IMR-90 (cell line): Measurements from ENCODE around the gene DLG5. TPM values are rescaled to one million over a fixed set of nuclear protein-coding genes. Genes with fewer than 3 reads are reported as not detected.

Source experiments
- ATAC-seq: fragments of 200-7000 bp; cut with Tn5 transposase; 2 replicates; pipeline ENCODE4 v1.9.1; 2020; ENCODE audit warnings: low read depth, mild to moderate bottlenecking, moderate library complexity
- BruUV-seq: library from RNA; stranded (reverse); fragments of 400-500 nt; replicated peaks from 2 replicates; lab custom pipeline; 2021; lab: Mats Ljungman, UMichigan
- CTCF ChIA-PET: fragments of 300-600 bp; formaldehyde crosslinking; extraction: SDS; loops from one replicate; lab custom pipeline; 2021; ENCODE audit warnings: antibody characterized with exemption; lab: Yijun Ruan, JAX
- POLR2A ChIA-PET: fragments of 300-600 bp; sonication (Branson Sonifier 250); formaldehyde crosslinking; loops from one replicate; lab custom pipeline; 2022; ENCODE audit warnings: antibody characterized with exemption; ENCODE audit not compliant: unreplicated experiment; lab: Charles Lee
- DNase-seq: peaks from one replicate; pipeline ENCODE4 v3.0.0; 2013
- H2AFZ ChIP-seq: replicated peaks from 2 replicates; pipeline ENCODE3; 2013; ENCODE audit warnings: low read length, mild to moderate bottlenecking; ENCODE audit not compliant: poor library complexity
- H2AK5ac ChIP-seq: 2 replicates; pipeline ENCODE4 v1.6.1; 2013; ENCODE audit warnings: low read depth, low read length, inconsistent platforms
- H2AK9ac ChIP-seq: replicated peaks from 2 replicates; pipeline ENCODE3; 2013; ENCODE audit warnings: mild to moderate bottlenecking, low read depth, low read length, moderate library complexity; ENCODE audit not compliant: poor library complexity
- H2BK120ac ChIP-seq: 2 replicates; pipeline ENCODE4 v1.6.1; 2013; ENCODE audit warnings: low read depth, low read length, inconsistent platforms
- H2BK15ac ChIP-seq: 3 replicates; pipeline ENCODE4 v1.6.1; 2013; ENCODE audit warnings: low read depth, low read length, inconsistent platforms
- H2BK20ac ChIP-seq: 2 replicates; pipeline ENCODE4 v1.6.1; 2013; ENCODE audit warnings: low read depth, mild to moderate bottlenecking, inconsistent platforms, low read length, moderate library complexity
- H2BK5ac ChIP-seq: 2 replicates; pipeline ENCODE4 v1.6.1; 2013; ENCODE audit warnings: mild to moderate bottlenecking, low read depth, low read length, inconsistent platforms; ENCODE audit not compliant: poor library complexity, severe bottlenecking
- H3K14ac ChIP-seq: replicated peaks from 2 replicates; pipeline ENCODE4 v1.6.1; 2013; ENCODE audit warnings: low read depth, low read length, inconsistent platforms
- H3K18ac ChIP-seq: 2 replicates; pipeline ENCODE4 v1.6.1; 2013; ENCODE audit warnings: low read depth, low read length, control low read depth
- H3K23ac ChIP-seq: 2 replicates; pipeline ENCODE4 v1.6.1; 2013; ENCODE audit warnings: low read depth, low read length, inconsistent platforms
- H3K27ac ChIP-seq: 2 replicates; pipeline ENCODE4 v1.5.1; 2013; ENCODE audit warnings: mild to moderate bottlenecking, control low read depth, low read length; ENCODE audit not compliant: insufficient read depth
- H3K27me3 ChIP-seq: 2 replicates; pipeline ENCODE4 v1.6.1; 2013; ENCODE audit warnings: low read length; ENCODE audit not compliant: control insufficient read depth, insufficient read depth
- H3K36me3 ChIP-seq: 2 replicates; pipeline ENCODE4 v1.6.1; 2013; ENCODE audit warnings: low read length, mixed read lengths; ENCODE audit not compliant: control insufficient read depth, insufficient read depth
- H3K4ac ChIP-seq: 2 replicates; pipeline ENCODE4 v1.6.1; 2013; ENCODE audit warnings: low read depth, low read length, inconsistent platforms
- H3K4me1 ChIP-seq: 2 replicates; pipeline ENCODE4 v1.6.1; 2013; ENCODE audit warnings: low read length, mixed read lengths; ENCODE audit not compliant: control insufficient read depth, insufficient read depth
- H3K4me2 ChIP-seq: 2 replicates; pipeline ENCODE4 v1.6.1; 2013; ENCODE audit warnings: low read depth, mild to moderate bottlenecking, control low read depth, low read length, moderate library complexity
- H3K4me3 ChIP-seq: 2 replicates; pipeline ENCODE4 v1.5.1; 2013; ENCODE audit warnings: low read depth, mild to moderate bottlenecking, control low read depth, low read length, moderate library complexity; ENCODE audit not compliant: insufficient read depth
- H3K56ac ChIP-seq: 2 replicates; pipeline ENCODE4 v1.6.1; 2013; ENCODE audit warnings: low read length, inconsistent platforms; ENCODE audit not compliant: insufficient read depth; ENCODE audit errors: extremely low read depth
- H3K79me1 ChIP-seq, 2 experiments: 2 replicates each; pipeline ENCODE4 v1.6.1; 2013; ENCODE audit warnings: low read length in 2 of 2, inconsistent platforms in 1 of 2, low read depth in 1 of 2
- H3K9ac ChIP-seq: 2 replicates; pipeline ENCODE4 v1.6.1; 2013; ENCODE audit warnings: low read depth, low read length, control low read depth
- H3K9me1 ChIP-seq: 2 replicates; pipeline ENCODE4 v1.6.1; 2013; ENCODE audit warnings: low read length, inconsistent platforms; ENCODE audit not compliant: insufficient read depth
- H3K9me3 ChIP-seq: 2 replicates; pipeline ENCODE4 v1.6.1; 2013; ENCODE audit warnings: low read length; ENCODE audit not compliant: control insufficient read depth, insufficient read depth
- H4K20me1 ChIP-seq: 2 replicates; pipeline ENCODE4 v1.6.1; 2013; ENCODE audit warnings: low read length, inconsistent platforms; ENCODE audit not compliant: insufficient read depth
- H4K5ac ChIP-seq: 2 replicates; pipeline ENCODE4 v1.6.1; 2013; ENCODE audit warnings: mild to moderate bottlenecking, low read depth, low read length, control low read depth
- H4K8ac ChIP-seq, 2 experiments: 2 replicates each; pipeline ENCODE4 v1.6.1; 2013; ENCODE audit warnings: low read depth in 2 of 2, low read length in 2 of 2, control low read depth in 1 of 2, inconsistent platforms in 1 of 2
- H4K91ac ChIP-seq: 2 replicates; pipeline ENCODE4 v1.6.1; 2013; ENCODE audit warnings: low read depth, low read length, inconsistent platforms; ENCODE audit not compliant: insufficient read depth
- BHLHE40 ChIP-seq: fragments of 150-350 bp; IDR thresholded peaks from 2 replicates; pipeline ENCODE4 v1.6.1; 2016; ENCODE audit warnings: mild to moderate bottlenecking, low read depth, low read length
- CEBPB ChIP-seq: IDR thresholded peaks from 2 replicates; pipeline ENCODE4 v1.6.1; 2012; ENCODE audit warnings: low read depth, low read length, improper control_type of control experiment
- CHD1 ChIP-seq: IDR thresholded peaks from 2 replicates; pipeline ENCODE4 v1.6.1; 2012; ENCODE audit warnings: low read depth, low read length, improper control_type of control experiment
- FOS ChIP-seq: fragments of 150-350 bp; IDR thresholded peaks from 2 replicates; pipeline ENCODE4 v1.6.1; 2016; ENCODE audit warnings: low read depth, low read length
- MAFK ChIP-seq: IDR thresholded peaks from 2 replicates; pipeline ENCODE4 v1.6.1; 2012; ENCODE audit warnings: low read depth, low read length, improper control_type of control experiment
- MAZ ChIP-seq: IDR thresholded peaks from 2 replicates; pipeline ENCODE4 v1.6.1; 2012; ENCODE audit warnings: low read depth, mild to moderate bottlenecking, low read length, improper control_type of control experiment, moderate library complexity, borderline replicate concordance
- MXI1 ChIP-seq: IDR thresholded peaks from 2 replicates; pipeline ENCODE4 v1.6.1; 2012; ENCODE audit warnings: low read depth, mild to moderate bottlenecking, low read length, moderate library complexity, borderline replicate concordance
- NFE2L2 ChIP-seq: fragments of 150-350 bp; IDR thresholded peaks from 2 replicates; pipeline ENCODE4 v1.6.1; 2016; ENCODE audit warnings: low read depth, mild to moderate bottlenecking, low read length
- POLR2A ChIP-seq: IDR thresholded peaks from 2 replicates; pipeline ENCODE4 v1.6.1; 2012; ENCODE audit warnings: mild to moderate bottlenecking, low read depth, low read length
- RAD21 ChIP-seq: IDR thresholded peaks from 2 replicates; pipeline ENCODE4 v1.6.1; 2012; ENCODE audit warnings: low read length, improper control_type of control experiment
- RCOR1 ChIP-seq: IDR thresholded peaks from 2 replicates; pipeline ENCODE4 v1.6.1; 2012; ENCODE audit warnings: mild to moderate bottlenecking, low read length, improper control_type of control experiment; ENCODE audit not compliant: insufficient replicate concordance
- RFX5 ChIP-seq: IDR thresholded peaks from 2 replicates; pipeline ENCODE4 v1.8.0; 2012; ENCODE audit warnings: low read depth, mild to moderate bottlenecking, low read length, moderate library complexity
- WGBS, 2 experiments: methylation state at CpG; one replicate each; pipeline versions ENCODE4 v1.1.5 to v1.1.7; 2013; ENCODE audit warnings: missing lambda C conversion rate in 2 of 2; ENCODE audit not compliant: insufficient read length in 1 of 2; ENCODE audit errors: extremely low coverage in 2 of 2; 5-methylcytosine and 5-hydroxymethylcytosine counted together
- dilution Hi-C: fragments of 300-500 bp; cut with HindIII; formaldehyde crosslinking; loops from one replicate; pipeline ENCODE4 v1.14.3; 2018; ENCODE audit warnings: low sequenced_read_pairs; ENCODE audit not compliant: unreplicated experiment
- in situ Hi-C: fragments of 300-500 bp; cut with MboI; formaldehyde crosslinking; loops from 3 replicates; pipeline ENCODE4 v1.14.3; 2019; ENCODE audit warnings: low sequenced_read_pairs, inconsistent platforms, mixed read lengths
- intact Hi-C: fragments of 100-400 bp; cut with micrococcal nuclease; formaldehyde crosslinking; loops from 2 replicates; pipeline ENCODE4 v1.10.0; 2022
- polyA plus RNA-seq, 3 experiments: library from polyadenylated mRNA; depleted of rRNA; stranded (reverse); fragments of >200 nt; gene quantifications; 2 replicates each; pipeline ENCODE4 v1.2.3, GENCODE V29; 2012; ENCODE audit warnings: low replicate concordance in 1 of 3
- total RNA-seq: library from RNA; depleted of rRNA; stranded (reverse); fragments of >200 nt; gene quantifications from 2 replicates; pipeline ENCODE4 v1.2.3, GENCODE V29; 2012
- TF ChIP-seq, protein P1 (sequence below): conservative IDR thresholded peaks from 2 replicates; pipeline ENCODE4 v1.5.1; 2012; ENCODE audit warnings: mild to moderate bottlenecking, low read depth, low read length, improper control_type of control experiment
- TF ChIP-seq, protein P2 (sequence below): fragments of 150-350 bp; IDR thresholded peaks from 2 replicates; pipeline ENCODE4 v1.6.1; 2016; ENCODE audit warnings: low read depth, mild to moderate bottlenecking, low read length, moderate library complexity, borderline replicate concordance
- TF ChIP-seq, protein P3 (sequence below): fragments of 150-350 bp; IDR thresholded peaks from 2 replicates; pipeline ENCODE4 v1.6.1; 2017; ENCODE audit warnings: mild to moderate bottlenecking, antibody characterized with exemption, low read length, low read depth

The DLG5 gene
- total and polyA plus RNA-seq, 2 of the 4 experiments (the other 2 are of a cell fraction), result 12.7 to 28.7 TPM

DNA sequence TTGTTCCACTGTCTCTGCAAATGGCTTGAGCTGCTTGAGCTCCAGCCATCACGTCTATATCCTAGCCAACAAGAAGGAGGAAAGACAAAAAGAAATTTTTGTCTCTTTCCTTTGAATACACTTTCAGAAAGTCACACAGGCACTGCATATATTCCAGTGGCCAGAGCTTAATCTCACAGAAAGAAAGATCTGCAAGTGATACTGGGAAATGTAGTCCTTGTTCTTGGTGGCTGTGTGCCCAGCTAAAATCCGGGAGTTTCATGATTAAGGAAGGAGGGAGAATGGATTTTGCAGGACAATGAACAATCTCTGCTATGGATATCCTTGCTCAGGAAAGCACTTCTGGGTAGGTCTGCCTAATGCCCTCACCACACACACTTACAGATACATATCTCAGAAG is 19.5 kb upstream of the DLG5 start:
- ATAC-seq, result no peak
- Histone ChIP-seq H3K18ac (no peak overlapping the region), H3K36me3 (no peaks in the 10 kb centered on the region), H2BK15ac (no peak overlapping the region; the same call in 2 of the 3 replicates), H4K91ac (no peak overlapping the region), H4K20me1 (peaks cover 2% of the 10 kb centered on the region; the same call in 1 of the 2 replicates), H3K4me2 (no peak overlapping the region), H3K9me1 (peaks cover 11% of the 10 kb centered on the region; the same call in 1 of the 2 replicates), H2AK5ac (0 out of 2 replicates have a peak overlapping the region, but pooled peaks have one; percentile 43), H4K5ac (no peak overlapping the region), H3K4me1 (peaks cover 14% of the 10 kb centered on the region), H3K23ac (no peak overlapping the region), H2BK5ac (no peak overlapping the region), H3K14ac (no peak overlapping the region), H3K9me3 (peaks cover 2% of the 10 kb centered on the region; the same call in 1 of the 2 replicates), H3K4me3 (no peak overlapping the region), H2BK20ac (no peak overlapping the region), H3K27ac (no peak overlapping the region), H4K8ac (peak overlapping the region in 1 of 2 experiments; percentile 50; a peak in 1 of 4 replicates), H3K79me1 (no peaks in the 10 kb centered on the region), H3K9ac (no peak overlapping the region), H2AK9ac (no peak overlapping the region), H2AFZ (no peak overlapping the region), H3K27me3 (no peaks in the 10 kb centered on the region), H2BK120ac (peak overlapping the region; percentile 3; the same call in 1 of the 2 replicates), H3K4ac (no peak overlapping the region), H3K56ac (no peak overlapping the region)
- no TSS peak for BruUV-seq
- intact Hi-C loops, result no loop called here
- ChIA-PET POLR2A (no interaction called here), CTCF (no interaction called here)
- in situ Hi-C loops, result no loop called here
- no peak for DNase-seq
- no peak for TF ChIP-seq CEBPB
- TF ChIP-seq RAD21, result no peak
- TF ChIP-seq, protein P1, sequence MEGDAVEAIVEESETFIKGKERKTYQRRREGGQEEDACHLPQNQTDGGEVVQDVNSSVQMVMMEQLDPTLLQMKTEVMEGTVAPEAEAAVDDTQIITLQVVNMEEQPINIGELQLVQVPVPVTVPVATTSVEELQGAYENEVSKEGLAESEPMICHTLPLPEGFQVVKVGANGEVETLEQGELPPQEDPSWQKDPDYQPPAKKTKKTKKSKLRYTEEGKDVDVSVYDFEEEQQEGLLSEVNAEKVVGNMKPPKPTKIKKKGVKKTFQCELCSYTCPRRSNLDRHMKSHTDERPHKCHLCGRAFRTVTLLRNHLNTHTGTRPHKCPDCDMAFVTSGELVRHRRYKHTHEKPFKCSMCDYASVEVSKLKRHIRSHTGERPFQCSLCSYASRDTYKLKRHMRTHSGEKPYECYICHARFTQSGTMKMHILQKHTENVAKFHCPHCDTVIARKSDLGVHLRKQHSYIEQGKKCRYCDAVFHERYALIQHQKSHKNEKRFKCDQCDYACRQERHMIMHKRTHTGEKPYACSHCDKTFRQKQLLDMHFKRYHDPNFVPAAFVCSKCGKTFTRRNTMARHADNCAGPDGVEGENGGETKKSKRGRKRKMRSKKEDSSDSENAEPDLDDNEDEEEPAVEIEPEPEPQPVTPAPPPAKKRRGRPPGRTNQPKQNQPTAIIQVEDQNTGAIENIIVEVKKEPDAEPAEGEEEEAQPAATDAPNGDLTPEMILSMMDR, result no peak
- no peak for TF ChIP-seq MXI1
- no peak for TF ChIP-seq RFX5
- no peak for TF ChIP-seq POLR2A
- TF ChIP-seq, protein P2, sequence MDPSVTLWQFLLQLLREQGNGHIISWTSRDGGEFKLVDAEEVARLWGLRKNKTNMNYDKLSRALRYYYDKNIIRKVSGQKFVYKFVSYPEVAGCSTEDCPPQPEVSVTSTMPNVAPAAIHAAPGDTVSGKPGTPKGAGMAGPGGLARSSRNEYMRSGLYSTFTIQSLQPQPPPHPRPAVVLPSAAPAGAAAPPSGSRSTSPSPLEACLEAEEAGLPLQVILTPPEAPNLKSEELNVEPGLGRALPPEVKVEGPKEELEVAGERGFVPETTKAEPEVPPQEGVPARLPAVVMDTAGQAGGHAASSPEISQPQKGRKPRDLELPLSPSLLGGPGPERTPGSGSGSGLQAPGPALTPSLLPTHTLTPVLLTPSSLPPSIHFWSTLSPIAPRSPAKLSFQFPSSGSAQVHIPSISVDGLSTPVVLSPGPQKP, result no peak
- no peak for TF ChIP-seq FOS
- TF ChIP-seq, protein P3, sequence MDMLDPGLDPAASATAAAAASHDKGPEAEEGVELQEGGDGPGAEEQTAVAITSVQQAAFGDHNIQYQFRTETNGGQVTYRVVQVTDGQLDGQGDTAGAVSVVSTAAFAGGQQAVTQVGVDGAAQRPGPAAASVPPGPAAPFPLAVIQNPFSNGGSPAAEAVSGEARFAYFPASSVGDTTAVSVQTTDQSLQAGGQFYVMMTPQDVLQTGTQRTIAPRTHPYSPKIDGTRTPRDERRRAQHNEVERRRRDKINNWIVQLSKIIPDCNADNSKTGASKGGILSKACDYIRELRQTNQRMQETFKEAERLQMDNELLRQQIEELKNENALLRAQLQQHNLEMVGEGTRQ, result no peak
- no peak for TF ChIP-seq RCOR1
- TF ChIP-seq CHD1, result no peak
- no peak for TF ChIP-seq NFE2L2
- no peak for TF ChIP-seq BHLHE40
- TF ChIP-seq MAZ, result no peak
- TF ChIP-seq MAFK, result no peak
- no CpG with 5 or more reads among the region's 2 CpGs for WGBS, 2 experiments
- dilution Hi-C loops, result no loop called here
